BLaER1 treated with 17β-estradiol and CSF1 and Interleukin-3, amounts not matched to agents 10 nM and 100 nM (cell line): ENCODE data around the gene FHOD1.

ENCODE experiments used
- H3K27ac ChIP-seq, 11 experiments: shearing (Covaris generic); formaldehyde crosslinking; 2 replicates each; pipeline ENCODE4 v1.8.1; 2022
- H3K27me3 ChIP-seq, 11 experiments: shearing (Covaris generic); formaldehyde crosslinking; 2 replicates each; pipeline ENCODE4 v1.8.1; 2022
- H3K36me3 ChIP-seq, 11 experiments: shearing (Covaris generic); formaldehyde crosslinking; 2 replicates each; pipeline ENCODE4 v1.8.1; 2022
- H3K4me1 ChIP-seq, 10 experiments: shearing (Covaris generic); formaldehyde crosslinking; 2 replicates each; pipeline ENCODE4 v1.8.1; 2022
- H3K4me2 ChIP-seq, 11 experiments: shearing (Covaris generic); formaldehyde crosslinking; 2 replicates each; pipeline ENCODE4 v1.8.1; 2022
- H3K4me3 ChIP-seq, 10 experiments: shearing (Covaris generic); formaldehyde crosslinking; 2 replicates each; pipeline ENCODE4 v1.8.1; 2022
- H3K9ac ChIP-seq, 11 experiments: shearing (Covaris generic); formaldehyde crosslinking; 2 replicates each; pipeline ENCODE4 v1.8.1; 2022
- H3K9me3 ChIP-seq, 11 experiments: shearing (Covaris generic); formaldehyde crosslinking; replicated peaks in 1 of 11; 2 replicates each; pipeline ENCODE4 v1.8.1; 2022
- H4K20me1 ChIP-seq, 11 experiments: shearing (Covaris generic); formaldehyde crosslinking; 2 replicates each; pipeline ENCODE4 v1.8.1; 2022
- Cebpa-rat ChIP-seq, 11 experiments: shearing (Covaris generic); IDR thresholded peaks; 2 replicates each; pipeline ENCODE4 v1.8.1; 2022

FHOD1 gene

GRCh38 chr16:67283826-67284555 is 36.7 kb upstream of the FHOD1 start:
- Histone ChIP-seq H3K9ac (peak overlapping the region in 7 of 11 experiments; percentile 14 to 51 (median 40); a peak in 8 of 22 replicates), H3K27ac (no peak overlapping the region), H3K4me1 (peaks cover 4 to 39% (median 24%) of the 10 kb centered on the region in 10 experiments; a peak in 18 of 20 replicates), H3K9me3 (no peaks in the 10 kb centered on the region), H3K4me2 (peak overlapping the region; percentile 7 to 81 (median 65); a peak in 20 of 22 replicates), H3K27me3 (peaks cover 0 to 5% (median 0%) of the 10 kb centered on the region in 11 experiments; a peak in 1 of 22 replicates), H4K20me1 (peaks cover 0 to 8% (median 0%) of the 10 kb centered on the region in 11 experiments; a peak in 2 of 22 replicates), H3K4me3 (no peak overlapping the region), H3K36me3 (no peaks in the 10 kb centered on the region)
- no peak for TF ChIP-seq Cebpa-rat (IDR thresholded peaks at IDR 0.05)

GRCh38 chr16:67283039-67283825 is 36.0 kb upstream of the FHOD1 start:
- Histone ChIP-seq H3K36me3 (no peaks in the 10 kb centered on the region), H3K4me1 (peaks cover 12 to 46% (median 31%) of the 10 kb centered on the region in 10 experiments), H3K9me3 (no peaks in the 10 kb centered on the region), H3K4me2 (peak overlapping the region in 9 of 11 experiments; percentile 33 to 81 (median 68); a peak in 17 of 22 replicates), H3K27me3 (peaks cover 0 to 5% (median 0%) of the 10 kb centered on the region in 11 experiments; a peak in 1 of 22 replicates), H3K9ac (peak overlapping the region in 2 of 11 experiments; percentile 13 to 48; a peak in 2 of 22 replicates), H4K20me1 (peaks cover 0 to 8% (median 0%) of the 10 kb centered on the region in 11 experiments; a peak in 2 of 22 replicates), H3K4me3 (no peak overlapping the region), H3K27ac (no peak overlapping the region)
- no peak for TF ChIP-seq Cebpa-rat (IDR thresholded peaks at IDR 0.05)

- Histone ChIP-seq H3K9me3 (no peaks in the 10 kb centered on the region), H3K27me3 (peaks cover 0 to 5% (median 0%) of the 10 kb centered on the region in 11 experiments; a peak in 1 of 22 replicates), H3K27ac (no peak overlapping the region), H3K36me3 (peaks cover 0 to 2% (median 0%) of the 10 kb centered on the region in 11 experiments; a peak in 3 of 22 replicates), H3K9ac (no peak overlapping the region), H4K20me1 (peaks cover 0 to 8% (median 0%) of the 10 kb centered on the region in 11 experiments; a peak in 3 of 22 replicates), H3K4me3 (no peak overlapping the region), H3K4me2 (no peak overlapping the region), H3K4me1 (peaks cover 20 to 54% (median 39%) of the 10 kb centered on the region in 10 experiments)
- TF ChIP-seq Cebpa-rat (IDR thresholded peaks at IDR 0.05), result no peak
Observed at GRCh38 chr16:67282447-67282805, 35.1 kb upstream of the FHOD1 start.

GRCh38 chr16:67281536-67282446 is 34.5 kb upstream of the FHOD1 start:
- H3K4me1 ChIP-seq, result peaks cover 26 to 54% (median 43%) of the 10 kb centered on the region in 10 experiments
- H3K27ac ChIP-seq, result no peak overlapping the region
- no peak overlapping the region for H3K4me2 ChIP-seq
- no peak for TF ChIP-seq Cebpa-rat (IDR thresholded peaks at IDR 0.05)
- H4K20me1 ChIP-seq, result peaks cover 0 to 10% (median 0%) of the 10 kb centered on the region in 11 experiments; a peak in 2 of 22 replicates
- H3K9me3 ChIP-seq, result no peaks in the 10 kb centered on the region
- peaks cover 0 to 8% (median 0%) of the 10 kb centered on the region in 11 experiments; a peak in 6 of 22 replicates for H3K36me3 ChIP-seq
- H3K4me3 ChIP-seq, result no peak overlapping the region
- no peak overlapping the region for H3K9ac ChIP-seq
- H3K27me3 ChIP-seq, result peaks cover 0 to 5% (median 0%) of the 10 kb centered on the region in 11 experiments; a peak in 1 of 22 replicates

- Histone ChIP-seq H4K20me1 (peaks cover 0 to 10% (median 0%) of the 10 kb centered on the region in 11 experiments; a peak in 2 of 22 replicates), H3K27me3 (peaks cover 0 to 5% (median 0%) of the 10 kb centered on the region in 11 experiments; a peak in 1 of 22 replicates), H3K27ac (no peak overlapping the region), H3K4me2 (peak overlapping the region in 3 of 11 experiments; percentile 86 to 97 (median 97); a peak in 4 of 22 replicates), H3K9ac (no peak overlapping the region), H3K4me3 (no peak overlapping the region), H3K9me3 (no peaks in the 10 kb centered on the region), H3K36me3 (peaks cover 0 to 20% (median 4%) of the 10 kb centered on the region in 11 experiments; a peak in 7 of 22 replicates), H3K4me1 (peaks cover 32 to 50% (median 43%) of the 10 kb centered on the region in 10 experiments)
- no peak for TF ChIP-seq Cebpa-rat (IDR thresholded peaks at IDR 0.05)
Observed at GRCh38 chr16:67280090-67281015, 33.1 kb upstream of the FHOD1 start.

GRCh38 chr16:67279296-67280089 is 32.2 kb upstream of the FHOD1 start, which contains the start of gene PLEKHG4:
Gene PLEKHG4, plus strand, starts transcription at chr16:67279532. Its CDS starts 513 bp downstream, at chr16:67280045.
- H4K20me1 ChIP-seq, result peaks cover 0 to 10% (median 0%) of the 10 kb centered on the region in 11 experiments; a peak in 2 of 22 replicates
- H3K4me1 ChIP-seq, result peaks cover 30 to 43% (median 37%) of the 10 kb centered on the region in 10 experiments
- H3K9me3 ChIP-seq, result no peaks in the 10 kb centered on the region
- peak within 1 kb of the TSS; percentile 19 to 77 (median 72); a peak in 21 of 22 replicates for H3K27ac ChIP-seq
- H3K4me3 ChIP-seq, result peak within 1 kb of the TSS; percentile 52 to 71 (median 62)
- peaks cover 0 to 20% (median 4%) of the 10 kb centered on the region in 11 experiments; a peak in 7 of 22 replicates for H3K36me3 ChIP-seq
- H3K4me2 ChIP-seq, result peak within 1 kb of the TSS; percentile 86 to 99 (median 97)
- TF ChIP-seq Cebpa-rat (IDR thresholded peaks at IDR 0.05), result no peak
- H3K9ac ChIP-seq, result peak within 1 kb of the TSS; percentile 63 to 83 (median 77)
- peaks cover 0 to 5% (median 0%) of the 10 kb centered on the region in 11 experiments; a peak in 1 of 22 replicates for H3K27me3 ChIP-seq
